Pulmonary artery endothelial cell (primary cell): ENCODE results near the gene CDK8. TPM values are rescaled to one million over a fixed set of nuclear protein-coding genes. Genes with fewer than 3 reads are reported as not detected.
"Not testable (repeated sequence)": the region's sequence is repeated elsewhere in the genome, so short reads cannot be mapped to it uniquely, and the experiment has no call there.

Experiments used
- DNase-seq: peaks from one replicate; pipeline ENCODE4 v3.0.0-alpha.2; 2011; ENCODE audit warnings: low read depth, low spot score
- total RNA-seq: library from RNA; depleted of rRNA; stranded (reverse); fragments of >200 nt; gene quantifications from 2 replicates; pipeline ENCODE4 v1.2.3, GENCODE V29; 2014

The CDK8 gene
- total RNA-seq, 1 donor from 2014 or later, result 14.4 TPM

DNA sequence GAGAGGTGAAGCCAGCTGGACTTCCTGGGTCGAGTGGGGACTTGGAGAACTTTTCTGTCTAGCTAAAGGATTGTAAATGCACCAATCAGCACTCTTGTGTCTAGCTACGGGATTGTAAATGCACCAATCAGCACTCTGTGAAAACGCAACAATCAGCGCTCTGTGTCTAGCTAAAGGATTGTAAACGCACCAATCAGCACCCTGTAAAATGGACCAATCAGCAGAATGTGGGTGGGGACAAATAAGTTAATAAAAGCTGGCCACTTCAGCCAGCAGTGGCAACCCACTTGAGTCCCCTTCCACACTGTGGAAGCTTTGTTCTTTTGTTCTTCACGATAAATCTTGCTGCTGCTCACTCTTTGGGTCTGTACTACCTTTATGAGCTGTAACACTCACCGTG, 58.1 kb downstream of the CDK8 start:
- DNase-seq, result not testable (repeated sequence)

DNA sequence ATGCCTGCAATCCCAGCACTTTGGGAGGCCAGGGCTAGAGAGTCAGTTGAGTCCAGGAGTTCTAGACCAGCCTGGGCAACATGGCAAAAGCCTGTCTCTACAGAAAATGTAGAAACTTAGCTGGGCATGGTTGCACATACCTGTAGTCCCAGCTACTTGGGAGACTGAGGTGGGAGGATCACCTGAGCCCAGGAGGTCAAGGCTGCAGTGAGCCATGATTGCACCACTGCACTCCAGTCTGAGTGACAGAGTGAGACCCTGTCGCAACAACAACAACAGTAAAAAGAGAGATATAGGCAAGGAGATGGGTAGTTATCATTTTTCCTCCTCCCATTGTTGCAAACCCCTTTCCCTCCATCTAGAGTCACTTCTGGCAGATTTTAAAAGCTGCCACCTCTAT, 62.2 kb downstream of the CDK8 start:
- not testable (repeated sequence) for DNase-seq

- DNase-seq, result no peak
These were observed 66.8 kb downstream of the CDK8 start for GRCh38 chr13:26320766-26321165.

DNA sequence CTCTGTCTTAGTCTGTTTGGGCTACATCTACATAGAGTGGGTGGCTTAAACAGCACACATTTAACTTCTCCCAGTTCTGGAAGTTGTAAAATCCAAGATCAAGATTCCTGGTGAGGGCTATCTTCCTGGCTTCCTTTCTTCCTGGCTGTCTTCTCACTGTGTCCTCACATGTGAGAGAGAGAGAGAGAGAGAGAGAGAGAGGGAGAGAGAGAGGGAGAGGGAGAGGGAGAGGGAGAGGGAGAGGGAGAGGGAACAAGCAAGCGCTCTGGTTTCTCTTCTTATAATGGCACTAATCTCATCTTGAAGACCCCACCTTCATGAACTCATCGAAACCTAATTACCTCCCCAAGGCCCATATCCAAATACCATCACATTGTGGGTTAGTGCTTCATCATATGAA, 69.2 kb downstream of the CDK8 start:
- no peak for DNase-seq

GRCh38 chr13:26323764-26324163, 69.8 kb downstream of the CDK8 start:
- no peak for DNase-seq

DNA sequence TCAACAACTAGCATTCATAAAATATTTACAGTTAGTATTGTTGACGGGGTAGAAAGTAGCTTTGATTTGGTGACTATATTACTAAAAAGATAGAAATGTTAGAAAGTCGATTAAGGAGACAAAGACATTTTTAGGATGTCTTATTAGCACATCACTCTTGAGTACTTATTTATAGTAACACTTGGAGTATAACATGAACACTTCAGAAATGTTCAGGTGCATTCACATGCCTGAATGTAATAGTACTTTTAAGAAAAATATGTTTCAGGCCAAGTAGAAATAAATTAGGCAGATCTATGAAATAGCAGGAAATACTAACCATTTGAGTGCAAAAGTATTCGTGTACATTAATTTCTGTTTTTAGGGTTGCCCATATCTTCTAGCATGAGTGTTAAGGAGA, 70.4 kb downstream of the CDK8 start:
- DNase-seq, result no peak

GRCh38 chr13:26324867-26325266, 70.9 kb downstream of the CDK8 start:
- DNase-seq, result no peak

DNA sequence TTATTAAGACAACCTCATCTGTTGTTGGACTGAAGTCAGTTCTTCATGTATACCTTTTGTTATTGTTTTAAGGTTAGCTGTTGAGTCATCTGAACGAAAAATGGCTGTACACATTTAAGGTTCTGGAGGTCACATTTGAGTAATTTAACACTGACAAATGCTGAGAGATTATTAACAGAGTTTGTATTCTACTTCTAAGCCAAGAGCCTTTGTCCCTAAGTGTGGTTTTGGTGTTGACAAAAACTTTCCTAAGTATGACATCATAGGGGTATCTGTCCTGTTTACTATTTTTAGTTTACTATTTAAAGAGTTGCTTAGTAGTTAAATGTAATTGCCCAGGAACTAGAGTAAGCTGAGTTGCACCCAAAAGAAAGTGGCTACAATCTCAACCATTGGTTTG, 71.9 kb downstream of the CDK8 start:
- DNase-seq, result no peak

- DNase-seq, result no peak
These were observed 72.6 kb downstream of the CDK8 start for GRCh38 chr13:26326562-26326961.

GRCh38 chr13:26327940-26328725, 74.2 kb downstream of the CDK8 start:
- DNase-seq, result no peak

DNA sequence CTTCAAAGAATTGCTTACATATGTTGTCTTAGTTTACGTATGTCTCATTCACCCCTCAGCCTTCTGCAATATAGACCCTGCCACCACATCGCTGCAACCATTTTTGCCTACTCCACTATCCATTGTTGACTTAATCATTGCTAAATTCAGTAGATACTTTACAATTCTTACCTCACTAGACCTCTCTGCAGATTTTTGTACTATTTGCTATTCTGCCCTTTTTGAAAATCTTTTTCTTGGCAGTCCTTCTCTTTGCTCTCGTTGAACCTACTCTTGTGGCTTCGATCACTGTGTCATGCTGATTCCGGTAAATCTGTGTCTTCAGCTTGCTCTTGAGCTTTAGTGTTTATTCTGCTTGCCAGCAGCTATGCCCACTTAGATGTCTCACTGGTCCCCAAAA, 81.2 kb downstream of the CDK8 start:
- DNase-seq, result no peak

DNA sequence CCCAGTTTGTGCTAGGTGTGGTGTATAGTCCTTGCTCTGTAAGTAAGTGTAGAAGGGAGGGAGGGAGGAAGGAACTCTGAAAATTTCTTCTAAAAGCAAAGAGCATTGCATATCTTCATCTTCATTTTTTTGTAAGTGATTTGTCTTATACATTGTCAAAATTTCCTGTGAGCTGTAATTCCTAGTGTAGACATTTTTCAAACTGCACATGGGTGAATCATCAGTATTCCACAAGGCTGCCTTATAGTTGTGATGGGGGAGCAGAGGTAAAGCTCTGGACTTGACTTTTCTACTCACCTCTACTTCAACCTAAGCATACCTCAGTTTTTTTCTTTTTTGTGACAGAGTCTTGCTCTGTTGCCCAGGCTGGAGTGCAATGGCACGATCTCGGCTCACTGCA, 86.9 kb downstream of the CDK8 start:
- no peak for DNase-seq

GRCh38 chr13:26342898-26343297, 89.0 kb downstream of the CDK8 start:
- no peak for DNase-seq

DNA sequence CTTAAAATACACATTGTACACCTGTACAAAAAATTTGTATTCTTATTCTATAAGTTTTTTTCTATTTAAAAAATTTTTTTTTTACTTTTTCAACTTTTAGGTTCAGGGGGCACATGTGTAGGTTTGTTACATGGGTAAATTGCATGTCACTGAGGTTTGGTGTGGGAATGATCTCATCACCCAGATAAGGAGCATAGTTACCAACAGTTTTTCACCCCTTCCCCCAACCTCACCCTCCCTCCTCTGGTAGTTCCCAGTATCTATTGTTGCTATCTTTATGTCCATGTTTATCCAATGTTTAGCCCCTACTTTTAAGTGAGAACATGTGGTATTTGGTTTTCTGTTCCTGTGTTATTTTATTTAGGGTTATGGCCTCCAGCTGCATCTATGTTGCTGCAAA, 89.9 kb downstream of the CDK8 start:
- DNase-seq, result no peak

DNA sequence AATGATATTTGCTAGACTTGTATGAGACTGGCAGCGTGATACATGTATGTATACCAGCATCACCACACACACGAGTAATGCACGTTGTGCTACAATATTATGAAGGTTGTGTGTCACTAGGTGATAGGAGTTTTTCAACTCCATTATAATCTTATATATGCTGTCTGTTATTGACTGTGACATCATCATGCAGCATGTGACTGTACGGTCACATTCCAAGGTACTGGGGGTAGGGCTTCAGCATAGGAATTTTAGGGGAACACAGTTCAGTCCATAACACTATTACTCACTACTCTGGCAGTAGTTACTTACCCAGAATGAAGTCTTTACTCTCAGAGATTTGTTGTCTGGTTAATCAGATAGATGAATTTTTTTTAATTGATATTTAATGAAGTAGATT, 91.1 kb downstream of the CDK8 start:
- no peak for DNase-seq

DNA sequence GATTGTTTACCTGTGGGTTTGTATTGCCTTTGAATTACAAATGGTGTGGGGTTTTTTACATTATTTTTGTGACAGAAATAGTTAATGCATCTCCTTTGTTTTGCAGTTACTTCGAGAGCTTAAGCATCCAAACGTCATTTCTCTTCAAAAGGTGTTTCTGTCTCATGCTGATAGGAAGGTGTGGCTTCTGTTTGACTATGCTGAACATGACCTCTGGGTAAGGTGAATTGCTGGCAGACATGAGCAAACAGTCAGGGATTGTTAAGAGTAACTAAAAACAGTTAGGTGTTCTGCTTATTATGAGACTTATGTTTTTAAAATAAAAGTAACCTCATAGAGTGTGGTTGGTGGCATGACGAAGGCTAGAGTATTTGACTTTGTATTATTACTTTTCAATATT, 95.0 kb downstream of the CDK8 start:
- no peak for DNase-seq

DNA sequence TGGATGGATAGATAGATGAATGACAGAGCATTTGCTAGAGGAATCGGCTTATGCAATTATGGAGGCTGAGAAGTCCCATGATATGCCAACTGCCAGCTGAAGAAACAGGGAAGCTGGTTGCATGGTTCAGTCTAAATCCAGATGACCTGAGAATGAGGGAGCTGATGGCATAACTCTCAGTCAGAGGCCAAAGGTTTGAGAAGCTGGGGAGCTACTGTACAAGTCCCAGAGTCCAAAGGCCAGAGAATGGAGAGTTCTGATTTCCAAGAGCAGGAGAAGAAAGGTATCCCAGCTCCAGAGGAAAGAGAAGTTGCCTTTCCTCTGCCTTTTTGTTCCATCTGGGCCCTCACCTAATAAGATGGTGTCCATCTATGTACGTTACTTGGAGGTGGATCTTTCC, 108.3 kb downstream of the CDK8 start:
- no peak for DNase-seq

DNA sequence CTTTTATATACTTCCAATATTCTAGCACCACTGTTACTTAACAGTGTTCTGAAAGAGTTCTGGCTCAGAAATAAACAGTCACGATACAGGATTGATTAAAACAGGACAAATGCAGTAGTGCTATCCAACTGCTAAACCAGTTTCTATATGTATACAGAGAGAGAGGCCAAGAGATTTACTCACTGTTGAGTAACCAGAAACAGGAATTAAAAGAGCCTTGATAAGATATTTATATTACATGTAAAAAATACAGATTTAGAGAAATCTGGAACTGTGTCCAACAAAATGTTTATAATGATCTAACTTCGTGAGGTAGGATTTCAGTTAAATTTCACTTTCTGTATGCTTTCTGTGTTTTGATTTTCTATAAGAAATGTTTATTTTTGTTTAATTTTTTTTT, 116.6 kb downstream of the CDK8 start:
- no peak for DNase-seq

- DNase-seq, result no peak
These were observed 118.8 kb downstream of the CDK8 start for GRCh38 chr13:26372747-26373146.

- DNase-seq, result no peak
These were observed 122.5 kb downstream of the CDK8 start for GRCh38 chr13:26376430-26376829.

DNA sequence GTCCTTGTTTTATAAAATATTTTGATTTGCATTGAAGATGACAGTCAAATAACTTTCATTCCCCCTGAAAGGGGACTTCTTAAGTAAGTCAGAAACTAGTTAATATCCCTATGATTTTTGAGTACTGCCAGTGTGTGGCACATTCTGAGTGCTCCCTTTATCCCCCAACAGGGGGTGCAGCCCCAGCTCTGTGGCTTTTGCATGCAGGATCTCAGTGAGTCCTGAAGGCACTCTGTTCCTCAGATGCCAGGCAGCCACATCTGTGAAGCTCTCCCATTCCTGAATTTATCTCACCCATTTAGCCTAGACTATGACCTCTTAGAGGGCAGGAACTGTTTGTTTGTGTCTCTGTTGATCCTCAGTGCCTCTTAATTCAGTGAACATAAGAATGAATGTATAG, 123.1 kb downstream of the CDK8 start:
- DNase-seq, result no peak

DNA sequence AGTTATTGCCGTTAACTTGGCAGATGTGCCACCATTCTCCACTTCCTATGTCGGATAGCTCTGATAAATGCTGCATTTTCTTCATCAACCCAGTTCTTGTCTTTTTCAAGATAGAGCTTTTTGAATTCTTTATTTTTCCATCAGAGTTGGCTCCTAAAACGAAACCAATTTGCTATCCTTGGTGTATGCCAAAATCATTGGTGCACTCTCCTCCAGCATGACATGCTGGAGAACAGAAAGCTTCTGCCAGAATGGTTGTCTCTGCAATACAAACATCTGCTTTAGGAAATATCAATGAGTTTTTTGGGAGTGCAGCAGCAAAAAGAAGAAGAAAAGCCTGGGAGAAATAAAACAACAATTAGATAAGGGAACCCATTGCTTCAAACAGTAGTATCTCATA, 124.2 kb downstream of the CDK8 start:
- no peak for DNase-seq

DNA sequence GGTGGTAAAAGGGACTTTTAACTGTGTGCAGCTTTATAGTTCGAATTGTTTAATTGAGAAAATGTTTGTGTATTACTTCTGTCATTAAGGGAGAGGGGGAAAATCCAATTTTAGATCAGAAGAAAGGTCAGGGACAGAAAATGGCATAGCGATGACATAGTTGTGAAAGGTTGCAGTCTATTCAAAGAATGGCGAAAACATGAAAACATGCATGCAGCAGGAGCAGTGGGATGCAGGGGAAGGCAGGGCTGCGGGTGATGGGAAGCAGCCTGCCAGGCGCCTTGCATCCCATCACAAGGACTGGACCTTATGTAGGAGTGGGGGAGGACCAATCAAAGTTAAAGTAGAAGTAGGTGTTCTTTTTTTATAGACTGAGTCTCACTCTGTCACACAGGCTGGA, 125.9 kb downstream of the CDK8 start:
- DNase-seq, result no peak

DNA sequence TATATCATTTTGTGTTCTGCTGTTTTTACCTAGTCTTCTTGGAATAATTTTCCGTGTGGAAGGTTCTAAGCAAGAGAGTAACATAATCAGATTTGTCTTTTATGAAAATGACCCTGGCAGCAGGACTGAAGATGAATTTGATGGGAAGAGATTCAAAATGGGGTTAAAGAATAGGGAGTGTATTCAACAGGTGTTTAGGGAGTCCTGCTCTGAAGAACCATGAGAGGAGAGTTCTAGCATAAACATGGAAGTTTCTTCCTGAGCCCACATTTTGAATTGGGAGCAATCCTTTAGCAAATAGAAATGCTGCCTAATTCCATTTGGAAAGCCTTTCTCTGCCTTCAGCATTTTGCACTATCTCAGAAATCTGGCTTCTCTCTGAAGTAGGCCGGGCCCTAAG, 127.0 kb downstream of the CDK8 start:
- no peak for DNase-seq
